DMS 273 (cell line): ENCODE results near the gene DNAH6.

Experiments
- DNase-seq: peaks from one replicate; lab custom pipeline; 2025; ENCODE audit not compliant: unreplicated experiment; lab: John Stamatoyannopoulos, UW

The DNAH6 gene

GRCh38 chr2:84686783-84687476 lies 170.6 kb downstream of the DNAH6 start:
- peak; percentile 18 for DNase-seq

- no peak for DNase-seq
Measured at GRCh38 chr2:84687498-84688149, 171.3 kb downstream of the DNAH6 start.

- DNase-seq = no peak
Measured at GRCh38 chr2:84690225-84690624, 173.9 kb downstream of the DNAH6 start.

- DNase-seq = no peak
Measured at GRCh38 chr2:84694088-84694622, 177.9 kb downstream of the DNAH6 start.

GRCh38 chr2:84697895-84698294 lies 181.6 kb downstream of the DNAH6 start:
- DNase-seq = no peak

- no peak for DNase-seq
Measured at GRCh38 chr2:84700006-84700405, 183.7 kb downstream of the DNAH6 start.

GRCh38 chr2:84701880-84702279 lies 185.6 kb downstream of the DNAH6 start:
- no peak for DNase-seq

GRCh38 chr2:84702941-84703340 lies 186.6 kb downstream of the DNAH6 start:
- DNase-seq = no peak

GRCh38 chr2:84703831-84704230 lies 187.5 kb downstream of the DNAH6 start:
- DNase-seq = no peak

- DNase-seq = no peak
Measured at GRCh38 chr2:84704505-84705244, 188.4 kb downstream of the DNAH6 start.

GRCh38 chr2:84705858-84706257 lies 189.6 kb downstream of the DNAH6 start:
- DNase-seq = no peak

- no peak for DNase-seq
Measured at GRCh38 chr2:84708442-84708841, 192.1 kb downstream of the DNAH6 start.

GRCh38 chr2:84711651-84712050 lies 195.4 kb downstream of the DNAH6 start:
- DNase-seq = no peak

GRCh38 chr2:84713441-84713840 lies 197.1 kb downstream of the DNAH6 start:
- DNase-seq = no peak

- DNase-seq = no peak
Measured at GRCh38 chr2:84716564-84716963, 200.3 kb downstream of the DNAH6 start.

- DNase-seq = no peak
Measured at GRCh38 chr2:84717302-84717701, 201.0 kb downstream of the DNAH6 start.

- DNase-seq = no peak
Measured at GRCh38 chr2:84719434-84719833, 203.1 kb downstream of the DNAH6 start.

- no peak for DNase-seq
Measured at GRCh38 chr2:84723831-84724230, 207.5 kb downstream of the DNAH6 start.

GRCh38 chr2:84725717-84726116 lies 209.4 kb downstream of the DNAH6 start:
- DNase-seq = no peak

- no peak for DNase-seq
Measured at GRCh38 chr2:84727315-84727714, 211.0 kb downstream of the DNAH6 start.

GRCh38 chr2:84729224-84729623 lies 212.9 kb downstream of the DNAH6 start:
- no peak for DNase-seq

- DNase-seq = no peak
Measured at GRCh38 chr2:84731185-84731584, 214.9 kb downstream of the DNAH6 start.
